CD4-positive, alpha-beta T cell treated with Interleukin-4 for 4 hours (primary cell): ENCODE data around the gene CACNG5.
A peak's percentile ranks its signal among the peaks of the same experiment; 100 is the strongest.
"Not testable (repeated sequence)": the region's sequence is repeated elsewhere in the genome, so short reads cannot be mapped to it uniquely, and the experiment has no call there.

Experiments used
- DNase-seq: peaks from one replicate; pipeline ENCODE4 v3.0.0-alpha.2; 2020

CACNG5 gene

DNA sequence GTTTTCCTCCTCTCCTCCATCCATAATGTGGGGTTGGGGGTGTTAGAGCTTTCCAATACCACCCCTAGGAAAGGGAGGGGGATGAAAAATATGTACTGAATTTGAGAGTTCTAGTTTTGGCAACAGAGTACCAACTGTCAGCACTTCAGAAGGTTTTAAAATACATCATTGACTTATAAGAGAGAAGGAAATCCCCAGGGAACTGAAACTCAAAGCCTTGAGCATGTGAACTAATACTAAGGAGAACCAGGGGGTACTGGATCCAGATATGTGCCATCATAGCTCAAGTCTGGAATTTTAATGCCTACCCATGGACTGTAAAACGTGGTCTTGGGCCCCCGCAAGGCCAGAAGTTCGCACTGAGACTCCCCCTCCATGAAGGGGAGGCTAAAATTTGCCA lies 15.8 kb downstream of the CACNG5 start:
- no peak for DNase-seq

DNA sequence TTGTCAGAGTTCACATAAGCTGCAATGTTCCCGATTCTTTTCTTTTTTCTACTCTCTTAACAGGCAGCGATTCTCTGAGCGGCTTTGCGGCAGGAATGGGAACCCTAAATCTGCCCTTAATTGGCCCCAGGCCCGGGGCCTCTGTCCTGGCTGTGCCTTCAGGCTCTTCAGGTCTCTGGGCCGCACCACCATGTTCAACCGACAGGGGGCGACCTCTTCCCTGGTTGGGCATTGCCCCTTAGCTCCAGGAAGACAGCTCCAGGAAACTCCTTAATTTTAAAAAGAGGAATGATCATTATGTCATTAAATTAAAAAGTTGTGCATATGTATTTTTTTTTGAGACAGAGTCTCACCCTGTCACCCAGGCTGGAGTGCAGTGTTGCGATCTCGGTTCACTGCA lies 20.3 kb downstream of the CACNG5 start:
- DNase-seq = peak; percentile 9

DNA sequence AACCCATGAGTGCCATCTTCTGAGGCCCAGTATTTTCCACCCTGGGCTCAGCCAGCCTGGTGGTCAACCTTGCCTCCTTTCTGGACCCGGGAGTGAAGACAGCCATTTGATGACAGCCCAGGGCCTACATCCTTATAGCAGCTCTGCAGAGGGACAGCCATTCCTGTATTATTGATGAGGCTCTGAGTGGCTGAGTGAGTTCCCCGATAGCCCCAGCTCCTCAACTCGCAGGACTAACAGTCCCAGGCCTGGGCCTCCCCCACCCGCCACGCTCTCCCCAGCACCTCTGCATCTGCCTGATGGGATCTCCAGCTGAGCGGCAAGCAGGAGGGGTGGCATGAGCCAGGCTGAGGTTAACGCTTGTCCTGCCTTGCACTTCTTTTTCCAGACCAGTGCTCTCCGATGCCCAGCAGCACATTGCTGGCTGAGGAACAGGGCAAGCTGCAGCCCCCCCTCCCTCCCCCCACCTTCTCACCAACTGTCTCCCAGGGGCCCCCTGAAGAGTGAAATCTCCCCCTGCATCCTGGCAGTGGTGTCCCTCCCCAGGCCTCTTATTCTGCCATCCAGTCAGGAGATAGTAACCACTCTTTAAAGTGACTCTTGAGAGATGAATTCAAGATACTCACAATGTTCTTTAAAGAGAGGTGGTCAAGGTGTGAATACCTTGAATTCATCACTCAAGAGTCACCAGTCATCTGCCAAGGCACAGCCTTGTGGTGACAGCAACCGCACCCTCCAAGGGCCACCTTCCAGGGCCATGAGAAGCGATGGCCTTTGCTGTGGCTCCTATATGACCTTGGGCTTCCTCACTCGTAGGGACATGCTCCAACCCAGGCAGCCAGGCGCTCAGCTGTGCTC lies 23.5 kb downstream of the CACNG5 start:
- DNase-seq = no peak

DNA sequence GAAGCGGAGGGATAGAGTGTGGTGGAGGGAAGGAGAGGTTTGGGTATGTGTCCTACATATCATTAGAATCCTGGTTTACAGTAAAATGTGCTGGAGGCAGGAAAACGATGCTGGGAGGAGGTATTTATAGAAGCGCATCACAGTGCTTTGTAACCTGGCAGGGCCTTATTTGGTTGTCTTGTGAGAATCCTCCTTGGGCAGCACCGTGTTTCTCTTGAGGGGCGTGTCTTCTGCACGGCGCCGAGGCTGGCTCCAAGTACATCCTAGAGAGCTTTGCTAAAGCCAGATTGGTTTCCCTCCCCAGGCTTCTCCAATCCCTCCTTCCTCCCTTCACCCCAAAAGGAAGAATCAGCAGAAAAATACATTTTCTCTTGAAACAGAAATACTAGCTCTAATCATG lies 24.4 kb downstream of the CACNG5 start:
- no peak for DNase-seq

DNA sequence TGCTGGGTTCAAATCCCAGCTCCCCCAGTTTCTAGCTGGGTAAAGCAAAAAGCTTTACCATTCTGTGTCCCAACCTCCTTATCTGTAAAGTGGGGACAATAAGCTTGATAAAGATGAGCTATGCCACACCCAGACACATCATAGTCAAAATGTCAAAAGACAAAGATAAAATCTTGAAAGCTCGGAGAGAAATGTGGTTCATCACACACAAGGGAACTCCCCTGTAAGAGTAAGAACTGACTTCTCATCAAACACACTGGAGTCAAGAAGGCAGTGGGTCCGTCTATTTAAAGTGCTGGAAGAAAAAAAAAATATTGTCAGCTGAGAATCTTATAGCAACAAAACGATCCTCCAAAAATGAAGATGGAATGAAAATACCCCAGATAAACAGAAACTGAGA lies 25.3 kb downstream of the CACNG5 start:
- DNase-seq = no peak

DNA sequence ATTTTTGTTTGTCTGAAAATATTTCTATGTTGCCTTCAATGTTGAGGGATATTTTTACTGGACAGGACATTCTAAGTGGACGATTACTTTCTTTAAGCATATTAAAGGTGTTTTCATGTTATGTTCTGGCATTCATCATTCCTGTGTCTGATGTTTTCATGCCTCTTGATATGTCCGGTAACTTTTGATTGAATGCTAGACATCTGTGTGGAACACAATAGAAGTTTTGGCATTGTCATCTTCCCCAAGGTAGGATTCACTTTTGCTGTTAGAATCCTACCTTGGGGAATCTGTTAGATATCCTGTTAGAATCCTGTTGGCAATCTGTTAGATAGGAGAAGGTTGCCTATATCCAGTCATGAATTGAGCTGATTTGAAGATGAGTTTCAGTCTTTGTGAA lies 28.9 kb downstream of the CACNG5 start:
- DNase-seq = no peak

DNA sequence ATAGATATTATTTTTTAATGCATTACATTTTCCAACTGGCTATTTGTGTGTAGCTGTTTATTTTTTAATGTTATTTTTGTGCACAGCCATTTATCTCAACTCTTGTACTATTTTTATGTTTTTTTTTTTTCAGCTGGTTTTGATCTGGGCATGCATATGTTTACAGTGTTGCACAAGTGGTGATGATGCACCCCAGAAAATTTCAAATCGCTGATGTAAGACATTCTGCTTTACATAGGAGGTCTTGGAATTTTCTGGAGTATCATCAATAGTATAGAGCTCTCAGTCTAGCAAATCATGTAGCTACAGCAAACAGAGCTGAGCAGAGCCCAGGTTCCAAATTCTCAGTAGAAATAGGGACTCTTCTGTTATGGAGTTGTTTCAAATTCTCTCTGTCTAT lies 30.2 kb downstream of the CACNG5 start:
- no peak for DNase-seq

DNA sequence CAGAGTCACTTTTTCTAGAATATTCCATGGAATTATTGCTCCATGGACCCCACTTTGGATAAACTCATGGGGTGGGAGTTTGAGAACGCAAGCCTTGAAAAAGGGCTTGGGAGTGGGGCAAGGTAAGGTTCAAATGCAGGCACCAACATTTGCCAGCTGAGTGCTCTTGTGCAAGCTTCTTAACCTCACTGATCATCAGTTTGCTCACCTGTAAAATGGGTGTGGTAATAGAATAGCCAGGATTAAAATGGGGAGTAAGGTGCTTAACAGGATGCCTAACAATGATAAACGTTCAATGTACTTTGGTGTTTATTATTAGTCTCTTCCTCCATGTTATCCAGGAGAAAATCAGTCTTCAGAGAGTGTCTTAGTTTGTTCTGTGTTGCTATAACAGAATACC lies 39.0 kb downstream of the CACNG5 start:
- DNase-seq = no peak

DNA sequence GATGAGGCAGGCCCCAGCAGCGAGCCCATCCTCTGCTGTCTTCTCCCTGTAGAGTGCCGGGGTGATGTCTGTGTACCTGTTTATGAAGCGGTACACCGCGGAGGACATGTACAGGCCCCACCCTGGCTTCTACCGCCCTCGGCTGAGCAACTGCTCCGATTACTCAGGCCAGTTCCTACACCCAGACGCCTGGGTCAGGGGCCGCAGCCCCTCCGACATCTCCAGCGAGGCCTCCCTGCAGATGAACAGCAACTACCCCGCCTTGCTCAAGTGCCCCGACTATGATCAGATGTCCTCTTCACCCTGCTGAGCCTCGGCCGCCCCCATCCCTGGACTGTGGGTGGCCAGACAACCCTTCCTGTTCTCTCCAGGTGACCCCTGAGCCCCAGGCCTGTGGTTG lies 50.0 kb downstream of the CACNG5 start:
- no peak for DNase-seq

DNA sequence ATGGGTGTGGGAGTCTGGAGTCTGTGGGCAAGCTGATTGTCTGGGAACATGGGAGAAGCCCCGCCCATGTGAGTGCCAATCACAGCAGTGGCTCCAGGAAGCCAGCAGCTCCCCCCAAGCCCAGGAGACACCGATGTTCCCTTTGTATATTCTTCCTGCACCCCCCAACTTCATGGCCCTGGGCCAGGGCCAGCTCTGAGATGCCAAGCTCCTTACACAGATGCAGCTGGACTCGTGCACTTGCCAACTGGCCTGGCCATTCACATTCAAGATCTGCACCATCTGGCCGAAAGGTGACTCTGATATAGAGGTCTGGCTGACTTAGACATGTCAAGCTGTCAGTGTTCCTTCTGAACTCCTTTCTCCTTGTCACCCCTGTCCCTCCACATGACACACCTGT lies 50.5 kb downstream of the CACNG5 start:
- no peak for DNase-seq

DNA sequence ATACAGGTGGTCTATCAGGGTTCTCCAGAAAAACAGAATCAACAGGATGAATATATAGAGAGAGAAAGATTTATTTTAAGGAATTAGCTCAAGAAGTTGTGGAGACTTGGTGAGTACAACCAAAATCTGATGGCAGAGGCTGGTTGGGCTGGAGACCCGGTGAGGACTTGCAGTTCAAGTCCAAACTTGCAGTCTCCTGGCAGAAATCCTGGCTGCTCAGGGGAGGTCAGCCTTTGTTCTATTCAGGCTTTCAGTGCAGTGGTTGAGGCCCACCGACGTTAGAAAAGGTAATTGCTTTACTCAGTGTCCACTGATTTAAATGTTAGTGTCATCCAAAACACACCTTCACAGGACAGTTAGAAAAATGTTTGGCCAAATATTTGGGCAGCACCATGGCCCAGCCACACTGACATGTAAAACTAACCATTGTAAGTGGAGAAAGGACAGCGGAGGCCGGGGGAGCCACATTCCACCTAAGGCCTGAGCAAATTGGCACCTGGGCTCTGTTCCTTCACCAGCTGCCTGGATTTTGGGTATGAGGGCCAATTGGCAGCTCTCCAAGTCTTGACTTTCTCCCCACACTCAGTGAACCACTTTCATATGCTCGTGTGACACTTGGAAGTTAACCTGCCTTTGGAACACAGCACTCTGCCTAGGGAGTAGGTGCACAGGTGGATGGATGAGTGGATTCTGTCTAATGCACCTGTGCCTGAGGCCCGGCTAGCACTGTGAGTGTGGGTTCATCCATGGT lies 54.7 kb downstream of the CACNG5 start:
- DNase-seq = no peak

DNA sequence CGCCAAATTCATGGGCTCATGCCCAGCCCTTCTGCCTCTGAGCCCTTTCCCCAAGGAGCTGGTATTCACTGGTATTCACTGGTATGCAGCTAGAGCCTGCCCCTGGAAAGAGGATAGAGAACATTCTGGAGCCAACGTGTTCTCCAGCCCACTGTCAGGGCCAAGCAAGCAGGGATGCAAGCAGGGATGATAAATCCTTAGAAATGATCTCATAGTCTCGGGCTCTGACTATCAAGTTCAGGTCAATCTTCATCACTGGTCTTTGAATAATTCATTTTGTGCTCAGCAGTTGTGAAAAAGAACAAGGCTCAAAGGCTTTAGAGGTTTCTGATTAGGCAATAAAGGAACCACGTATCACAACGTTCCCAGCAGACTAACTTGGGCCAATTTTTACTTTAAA lies 57.3 kb downstream of the CACNG5 start:
- no peak for DNase-seq

DNA sequence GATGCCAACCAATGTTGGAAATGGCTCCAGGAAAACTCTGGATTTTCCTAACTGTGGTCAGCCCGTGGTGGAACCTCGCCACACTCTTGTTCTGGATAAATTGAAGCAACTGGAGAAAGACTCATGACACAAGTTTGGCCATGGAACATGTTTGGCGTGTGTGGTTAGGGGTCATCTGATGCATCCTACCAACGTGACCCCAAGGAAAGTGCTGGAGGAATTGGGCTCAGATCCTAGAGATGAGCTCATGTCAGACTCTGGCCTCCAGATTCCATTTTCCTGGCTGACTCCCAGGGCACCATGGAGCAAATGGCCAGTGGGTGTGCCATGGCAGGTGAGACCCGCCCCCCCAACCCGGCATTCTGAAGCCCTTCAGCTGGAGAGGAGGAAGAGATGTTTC lies 58.5 kb downstream of the CACNG5 start:
- DNase-seq = no peak

DNA sequence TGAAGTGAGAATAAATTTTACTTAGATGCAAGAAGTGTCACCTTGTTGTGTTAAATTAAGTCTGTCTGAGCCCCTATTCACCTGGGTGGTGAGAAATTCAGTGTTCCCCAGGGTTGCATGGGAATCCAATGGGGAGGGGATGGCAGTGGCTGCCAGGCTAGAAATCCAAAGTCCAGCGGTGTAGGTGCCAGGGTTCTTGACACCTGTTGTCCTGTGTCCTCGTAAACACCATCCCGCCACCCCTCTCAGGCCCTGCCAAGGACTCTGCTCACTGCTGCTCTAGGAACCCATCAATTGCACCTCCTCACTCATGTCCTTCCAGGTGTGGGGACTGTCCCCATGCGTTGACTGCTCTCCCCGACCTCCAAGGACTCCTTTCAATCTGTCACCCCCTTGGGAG lies 58.9 kb downstream of the CACNG5 start:
- DNase-seq = no peak

DNA sequence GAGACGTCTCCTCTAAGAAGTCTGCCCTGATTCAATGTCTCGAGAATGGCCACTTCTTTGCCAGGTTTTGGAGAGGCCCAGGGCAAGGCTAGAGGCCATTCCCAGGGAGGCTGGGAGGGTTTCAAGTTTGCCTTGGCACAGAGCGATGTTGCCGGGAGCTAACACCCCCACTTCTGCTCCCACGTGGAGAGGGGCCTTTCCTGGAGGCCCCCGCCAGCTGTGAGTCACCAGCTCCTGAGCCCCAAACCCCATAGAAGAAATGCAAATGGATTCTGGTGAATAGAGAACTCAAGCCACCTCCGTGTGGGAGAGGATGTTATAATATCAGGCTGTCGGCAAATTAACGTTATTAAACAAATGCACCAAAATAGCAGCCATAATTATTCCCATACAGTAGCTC lies 62.2 kb downstream of the CACNG5 start:
- no peak for DNase-seq

DNA sequence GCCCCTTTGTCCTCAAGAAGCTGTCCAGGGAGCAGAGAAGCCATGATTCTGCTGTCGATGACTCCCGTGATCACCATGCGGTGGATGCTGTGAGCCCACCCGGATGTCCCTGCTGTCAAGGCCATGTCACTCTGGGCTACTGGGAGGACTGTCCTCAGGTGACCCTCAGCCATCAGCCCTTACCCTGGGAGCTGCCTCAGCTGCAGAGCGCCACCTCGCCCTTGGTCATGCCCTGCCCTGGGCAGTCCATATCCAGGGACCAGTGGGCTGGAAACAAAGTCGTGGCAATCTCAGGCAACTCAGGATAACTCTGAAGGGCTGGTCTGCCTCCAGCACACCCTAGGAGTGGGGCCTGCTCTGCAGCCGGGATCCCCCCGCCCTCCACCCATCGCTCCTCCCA lies 63.6 kb downstream of the CACNG5 start:
- DNase-seq = no peak

DNA sequence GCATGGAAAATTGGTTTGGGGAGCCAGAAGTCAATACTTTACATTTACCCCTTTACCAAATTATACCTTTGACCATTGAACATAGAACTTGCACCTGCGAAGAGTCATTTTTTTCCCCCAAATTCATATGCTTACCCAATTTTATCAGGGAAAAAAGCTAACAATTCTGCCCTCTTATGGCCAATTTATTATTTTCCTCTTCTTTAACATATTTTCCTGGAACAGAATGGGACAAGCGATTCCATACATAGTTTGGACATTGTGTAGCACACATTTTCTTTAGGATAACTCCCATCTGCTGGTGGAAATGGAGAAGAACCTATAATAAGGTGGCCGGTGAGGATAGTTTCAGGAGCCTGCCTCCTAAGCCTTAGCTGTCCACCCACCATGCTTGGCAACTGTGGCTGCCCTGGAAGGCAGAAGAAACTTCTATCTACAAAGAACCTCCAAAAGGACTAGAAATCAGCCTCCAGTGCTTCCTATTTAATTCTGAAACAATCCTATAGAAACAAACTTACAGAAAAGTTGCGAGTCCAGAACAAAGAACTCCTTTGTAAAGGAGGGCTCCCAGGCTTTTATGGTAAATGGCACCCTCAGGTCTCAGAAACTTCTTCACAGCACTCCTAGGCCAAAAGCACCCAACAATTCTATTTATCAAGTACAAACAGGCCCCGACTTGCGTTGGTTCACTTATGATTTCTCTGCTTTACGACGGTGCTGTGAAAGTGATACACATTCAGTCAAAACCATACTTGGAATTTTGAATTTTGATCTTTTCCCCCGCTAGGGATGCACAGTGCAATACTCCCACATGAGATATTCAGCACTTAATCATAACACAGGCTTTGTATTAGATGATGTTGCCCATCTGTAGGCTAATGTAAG lies 65.5 kb downstream of the CACNG5 start:
- no peak for DNase-seq

DNA sequence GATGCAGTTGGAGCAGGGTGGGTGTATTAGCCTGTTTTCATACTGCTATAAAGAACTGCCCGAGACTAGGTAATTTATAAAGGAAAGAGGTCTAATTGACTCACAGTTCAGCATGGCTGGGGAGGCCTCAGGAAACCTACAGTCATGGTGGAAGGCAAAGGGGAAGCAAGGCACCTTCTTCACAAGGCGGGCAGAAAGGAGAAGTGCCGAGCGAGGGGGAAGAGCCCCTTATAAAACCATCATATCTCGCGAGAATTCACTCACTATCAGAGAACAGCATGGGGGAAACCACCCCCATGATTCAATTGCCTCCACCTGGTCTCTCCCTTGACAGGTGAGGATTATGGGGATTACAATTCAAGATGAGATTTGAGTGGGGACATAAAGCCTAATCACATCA lies 68.4 kb downstream of the CACNG5 start:
- DNase-seq = not testable (repeated sequence)

DNA sequence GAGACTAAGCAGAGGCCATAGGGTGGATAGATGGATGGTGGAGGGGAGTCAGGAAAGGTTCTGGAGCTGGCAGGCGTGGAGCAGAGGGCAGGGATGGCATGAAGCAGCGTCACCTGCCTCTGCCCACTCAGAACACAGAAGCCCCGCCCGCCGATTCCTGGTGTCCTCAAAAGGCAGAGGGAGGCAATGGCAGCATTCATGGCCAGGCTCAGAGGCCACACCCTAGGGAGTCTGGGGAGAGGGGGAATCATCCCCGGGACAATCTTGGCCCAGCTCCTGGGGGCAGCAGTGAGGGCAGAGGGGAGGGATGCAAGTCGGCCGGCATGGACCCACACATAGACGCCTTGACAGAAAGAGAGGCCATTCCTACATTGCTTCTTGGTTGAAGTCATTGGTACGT lies 68.9 kb downstream of the CACNG5 start:
- DNase-seq = no peak

DNA sequence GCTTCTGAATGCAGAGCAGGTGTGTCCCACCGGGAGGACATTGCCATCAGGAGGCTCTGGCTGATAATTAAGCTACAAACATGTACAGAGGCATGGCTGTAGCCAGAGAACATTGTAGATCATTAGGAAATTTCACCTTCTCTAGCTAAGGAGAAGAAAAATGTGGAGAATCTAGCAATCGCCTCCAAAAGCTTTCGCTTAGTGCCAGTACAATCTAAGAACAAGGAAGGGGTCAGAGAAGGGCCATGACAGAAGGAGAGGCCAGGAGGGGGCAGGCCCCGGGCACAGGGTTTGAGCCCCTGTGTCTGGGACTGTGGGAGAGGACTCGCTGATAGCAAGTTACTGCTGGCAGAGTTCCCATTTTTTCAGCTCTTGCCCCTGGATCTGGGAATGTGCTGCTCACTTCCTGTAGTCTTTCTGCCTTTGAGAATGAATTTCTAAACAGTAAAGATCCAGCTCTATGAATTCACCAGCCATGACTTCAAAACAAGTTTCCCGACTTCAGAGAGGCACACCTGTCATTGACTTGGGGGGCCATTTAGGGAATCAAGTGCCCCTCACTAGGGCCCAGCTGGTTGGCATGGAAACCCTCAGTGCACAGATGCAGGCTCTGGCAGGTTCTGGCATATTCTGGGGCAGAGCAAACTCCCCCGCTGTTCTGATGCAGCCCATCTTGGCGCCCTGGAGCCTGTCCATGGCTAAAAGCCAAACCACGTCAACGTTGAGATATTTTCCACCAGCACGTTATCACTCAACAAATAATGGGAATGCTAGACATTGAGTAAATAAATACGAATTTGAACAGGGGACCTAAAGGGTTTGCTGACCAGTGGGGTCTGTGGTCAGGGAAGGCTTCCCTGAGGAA lies 70.1 kb downstream of the CACNG5 start:
- DNase-seq = no peak

DNA sequence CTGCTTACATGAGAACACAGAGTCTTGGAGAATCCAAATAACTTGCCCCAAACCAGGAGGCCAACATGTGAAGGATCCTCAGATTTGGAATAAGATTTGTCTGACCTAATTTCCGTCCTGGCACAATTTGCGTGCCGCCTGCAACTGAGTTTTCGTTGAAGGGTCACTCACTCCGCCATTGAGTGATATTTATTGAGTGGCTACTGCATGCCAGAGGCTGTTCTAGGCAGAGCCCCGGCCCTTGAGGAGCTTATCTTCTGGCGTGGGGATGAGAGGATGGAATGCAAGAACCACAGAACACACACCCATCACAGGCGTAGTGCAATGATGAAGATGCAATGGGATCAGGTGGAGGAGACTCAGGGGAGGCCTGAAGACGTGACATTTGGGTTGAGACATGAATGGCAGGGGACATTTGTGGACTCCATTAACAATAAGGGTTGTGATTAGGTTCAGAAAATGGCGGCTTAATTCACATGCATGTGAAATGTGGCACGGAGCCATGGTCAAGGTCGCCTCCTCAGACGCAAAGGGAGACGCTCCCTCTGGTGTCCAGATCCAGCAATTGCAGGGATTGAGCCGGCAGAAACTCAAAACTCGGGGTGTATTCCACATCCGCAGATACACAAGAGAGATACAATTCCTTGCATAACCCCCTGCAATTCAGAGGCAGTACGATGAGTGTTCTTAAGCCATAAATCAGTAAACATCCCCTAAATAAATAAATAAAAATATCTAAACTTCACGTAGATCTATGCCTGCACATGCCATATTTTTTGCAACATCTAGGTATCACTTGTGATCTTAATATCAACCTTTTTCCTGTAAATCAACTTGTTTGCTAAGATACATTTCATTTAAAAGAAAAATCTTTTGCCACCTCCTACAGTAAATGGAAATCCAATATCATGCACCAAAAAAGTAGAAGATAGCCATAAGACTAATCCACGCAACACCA lies 71.7 kb downstream of the CACNG5 start:
- peak; percentile 53 for DNase-seq
